NAMALWA (cell line): Measurements from ENCODE around the gene C22orf23.
"Not testable (repeated sequence)": the region's sequence is repeated elsewhere in the genome, so short reads cannot be mapped to it uniquely, and the experiment has no call there.

Experiments used
- DNase-seq: peaks from one replicate; pipeline ENCODE4 v3.0.0-alpha.2; 2015; ENCODE audit warnings: low spot score

C22orf23 gene

GRCh38 chr22:37954686-37955085 lies 1.3 kb upstream of the C22orf23 start:
- no peak for DNase-seq

- no peak for DNase-seq
These were observed 352 bp downstream of the C22orf23 start for GRCh38 chr22:37953062-37953436.

GRCh38 chr22:37952629-37953028 lies 772 bp downstream of the C22orf23 start:
- not testable (repeated sequence) for DNase-seq

GRCh38 chr22:37951305-37951704 lies 2.1 kb downstream of the C22orf23 start:
- no peak for DNase-seq

- DNase-seq = not testable (repeated sequence)
These were observed 6.1 kb downstream of the C22orf23 start for GRCh38 chr22:37947142-37947795.

- DNase-seq = not testable (repeated sequence)
These were observed 9.0 kb downstream of the C22orf23 start for GRCh38 chr22:37944423-37944822.

- DNase-seq = no peak
These were observed 9.6 kb downstream of the C22orf23 start for GRCh38 chr22:37943825-37944198.

- DNase-seq = no peak
These were observed 10.1 kb downstream of the C22orf23 start for GRCh38 chr22:37943136-37943824.

- no peak for DNase-seq
These were observed 11.3 kb downstream of the C22orf23 start for GRCh38 chr22:37942133-37942532.

- DNase-seq = no peak
These were observed 12.6 kb downstream of the C22orf23 start for GRCh38 chr22:37940698-37941376.

- DNase-seq = peak; percentile 92
These were observed 19.6 kb downstream of the C22orf23 start for GRCh38 chr22:37933711-37934376.

- DNase-seq = no peak
These were observed 20.4 kb downstream of the C22orf23 start for GRCh38 chr22:37932821-37933578.

- no peak for DNase-seq
These were observed 21.0 kb downstream of the C22orf23 start for GRCh38 chr22:37932401-37932800.

GRCh38 chr22:37931893-37932389 lies 21.5 kb downstream of the C22orf23 start:
- peak; percentile 49 for DNase-seq

- DNase-seq = no peak
These were observed 22.4 kb downstream of the C22orf23 start for GRCh38 chr22:37930952-37931440.

GRCh38 chr22:37930270-37930951 lies 23.0 kb downstream of the C22orf23 start:
- DNase-seq = peak; percentile 71

- DNase-seq = no peak
These were observed 24.0 kb downstream of the C22orf23 start for GRCh38 chr22:37929390-37929789.

- no peak for DNase-seq
These were observed 25.8 kb downstream of the C22orf23 start for GRCh38 chr22:37927637-37927936.

GRCh38 chr22:37926771-37927636 lies 26.4 kb downstream of the C22orf23 start:
- DNase-seq = no peak

GRCh38 chr22:37926358-37926757 lies 27.0 kb downstream of the C22orf23 start:
- no peak for DNase-seq
